HCT116 (cell line): ENCODE measurements around the gene SLC22A7. TPM values are rescaled to one million over a fixed set of nuclear protein-coding genes. Genes with fewer than 3 reads are reported as not detected.

Source experiments
- ATAC-seq: fragments of 200-7000 bp; cut with Tn5 transposase; 2 replicates; pipeline ENCODE4 v1.9.1; 2020; ENCODE audit warnings: mild to moderate bottlenecking, moderate library complexity
- BruUV-seq: library from RNA; stranded (reverse); fragments of 400-500 nt; replicated peaks from 2 replicates; lab custom pipeline; 2021; lab: Mats Ljungman, UMichigan
- CTCF ChIA-PET: fragments of 300-600 bp; sonication (Branson Sonifier 250); formaldehyde crosslinking; loops from one replicate; lab custom pipeline; 2021; ENCODE audit warnings: antibody characterized with exemption; lab: Charles Lee
- POLR2A ChIA-PET: fragments of 300-600, 350-600 bp; sonication (Branson Sonifier 250); formaldehyde crosslinking; loops from one replicate; lab custom pipeline; 2021; ENCODE audit warnings: antibody characterized with exemption; lab: Charles Lee
- RAD21 ChIA-PET, 2 experiments: fragments of 300-600 bp; sonication (Branson Sonifier 250); formaldehyde crosslinking; loops; one replicate each; lab custom pipeline; 2023; ENCODE audit warnings: low total read pairs in 2 of 2; ENCODE audit not compliant: uncharacterized antibody in 2 of 2, unreplicated experiment in 2 of 2, low non-redundant PET in 1 of 2; lab: Charles Lee
- DNase-seq: peaks from one replicate; pipeline ENCODE4 v3.0.0-alpha.2; 2010; ENCODE audit warnings: low read depth, low spot score
- H2AFZ ChIP-seq: fragments of 200-600 bp; shearing (Covaris generic), sonication (generic); 2 replicates; pipeline ENCODE4 v1.6.1; 2017; ENCODE audit warnings: low read depth, mixed run types, mixed read lengths, antibody characterized with exemption, low read length; ENCODE audit not compliant: poor library complexity, severe bottlenecking
- H3K27ac ChIP-seq: 2 replicates; pipeline ENCODE4 v1.5.1; 2012; ENCODE audit warnings: low read depth, low read length
- H3K27me3 ChIP-seq: fragments of 200-600 bp; sonication (generic); 2 replicates; pipeline ENCODE4 v1.6.1; 2016; ENCODE audit warnings: mixed run types, low read length, mixed read lengths; ENCODE audit not compliant: insufficient read depth
- H3K36me3 ChIP-seq, 2 experiments: fragments of 200-500 bp in 1 of 2; fragments of 200-600 bp in 1 of 2; sonication (Bioruptor generic) in 1 of 2; sonication (generic) in 1 of 2; 2 replicates each; pipeline versions ENCODE4 v1.5.1 to v1.6.1; 2014 to 2016; ENCODE audit warnings: low read length in 2 of 2, inconsistent platforms in 1 of 2, mixed read lengths in 1 of 2, mixed run types in 1 of 2; ENCODE audit not compliant: insufficient read depth in 2 of 2, control insufficient read depth in 1 of 2
- H3K4me1 ChIP-seq, 2 experiments: fragments of 200-600 bp in 1 of 2; sonication (generic) in 1 of 2; 2 replicates each; pipeline versions ENCODE4 v1.5.1 to v1.6.1; 2012 to 2017; ENCODE audit warnings: low read length in 2 of 2, inconsistent platforms in 1 of 2, mild to moderate bottlenecking in 1 of 2, mixed read lengths in 1 of 2, mixed run types in 1 of 2, moderate library complexity in 1 of 2; ENCODE audit not compliant: insufficient read depth in 2 of 2, control insufficient read depth in 1 of 2
- H3K4me2 ChIP-seq: fragments of 200-600 bp; sonication (generic); 2 replicates; pipeline ENCODE4 v1.6.1; 2017; ENCODE audit warnings: mixed run types, low read length, mixed read lengths
- H3K4me3 ChIP-seq, 2 experiments: fragments of 200-600 bp in 1 of 2; sonication (generic) in 1 of 2; replicated peaks in 1 of 2; 2 replicates each; pipeline ENCODE4 v1.5.1; 2011 to 2016; ENCODE audit warnings: low read length in 2 of 2, control low read depth in 1 of 2, low read depth in 1 of 2, mild to moderate bottlenecking in 1 of 2, mixed read lengths in 1 of 2, mixed run types in 1 of 2
- H3K79me2 ChIP-seq: fragments of 200-600 bp; sonication (generic); 2 replicates; pipeline ENCODE4 v1.6.1; 2017; ENCODE audit warnings: mild to moderate bottlenecking, mixed run types, low read length, moderate library complexity, mixed read lengths; ENCODE audit not compliant: insufficient read depth
- H3K9ac ChIP-seq: fragments of 200-600 bp; sonication (generic); 2 replicates; pipeline ENCODE4 v1.6.1; 2016; ENCODE audit warnings: low read length, mixed read lengths
- H3K9me2 ChIP-seq: fragments of 200-600 bp; sonication (generic), shearing (Covaris generic); 2 replicates; pipeline ENCODE4 v1.6.1; 2017; ENCODE audit warnings: mixed run types, mild to moderate bottlenecking, moderate library complexity; ENCODE audit not compliant: insufficient read depth
- H3K9me3 ChIP-seq, 2 experiments: fragments of 200-500 bp in 1 of 2; fragments of 200-600 bp in 1 of 2; sonication (Bioruptor generic) in 1 of 2; sonication (generic) in 1 of 2; 2 replicates each; pipeline ENCODE4 v1.6.1; 2014 to 2017; ENCODE audit warnings: low read length in 2 of 2, mixed read lengths in 2 of 2, inconsistent platforms in 1 of 2, low read depth in 1 of 2, mild to moderate bottlenecking in 1 of 2, mixed run types in 1 of 2, moderate library complexity in 1 of 2; ENCODE audit not compliant: control insufficient read depth in 1 of 2, insufficient read depth in 1 of 2
- H4K20me1 ChIP-seq: fragments of 200-600 bp; sonication (generic), shearing (Covaris generic); 2 replicates; pipeline ENCODE4 v1.6.1; 2017; ENCODE audit warnings: mixed run types, mild to moderate bottlenecking, moderate library complexity; ENCODE audit not compliant: insufficient read depth
- CEBPB ChIP-seq: IDR thresholded peaks from 2 replicates; pipeline ENCODE4 v1.6.1; 2012; ENCODE audit warnings: low read depth
- CTCF ChIP-seq, 3 experiments: fragments of 200-600 bp in 1 of 3; sonication (generic) in 1 of 3; IDR thresholded peaks in 2 of 3; conservative IDR thresholded peaks in 1 of 3; 2 replicates each; pipeline ENCODE4 v1.5.1; 2012 to 2017; ENCODE audit warnings: low read depth in 2 of 3, low read length in 2 of 3, antibody characterized with exemption in 1 of 3, borderline replicate concordance in 1 of 3, control low read depth in 1 of 3, mild to moderate bottlenecking in 1 of 3, mixed read lengths in 1 of 3, mixed run types in 1 of 3, moderate library complexity in 1 of 3; ENCODE audit not compliant: insufficient read depth in 1 of 3
- EGR1 ChIP-seq: IDR thresholded peaks from 2 replicates; pipeline ENCODE4 v1.6.1; 2012; ENCODE audit warnings: low read depth
- ELF1 ChIP-seq: IDR thresholded peaks from 2 replicates; pipeline ENCODE4 v1.6.1; 2012; ENCODE audit warnings: low read depth, borderline replicate concordance
- EZH2phosphoT487 ChIP-seq: fragments of 200-600 bp; IDR thresholded peaks from 2 replicates; pipeline ENCODE4 v1.6.1; 2018; ENCODE audit warnings: antibody characterized with exemption, borderline replicate concordance
- JUND ChIP-seq: IDR thresholded peaks from 2 replicates; pipeline ENCODE4 v1.6.1; 2012
- POLR2A ChIP-seq: IDR thresholded peaks from 2 replicates; pipeline ENCODE4 v1.7.0; 2011; ENCODE audit warnings: borderline replicate concordance; ENCODE audit not compliant: insufficient read depth, insufficient read length; ENCODE audit errors: extremely low read depth
- POLR2AphosphoS5 ChIP-seq: IDR thresholded peaks from 2 replicates; pipeline ENCODE4 v1.6.1; 2011; ENCODE audit warnings: mild to moderate bottlenecking, low read depth, low read length, moderate library complexity
- RAD21 ChIP-seq: IDR thresholded peaks from 2 replicates; pipeline ENCODE4 v1.6.1; 2012; ENCODE audit warnings: low read depth, mild to moderate bottlenecking
- REST ChIP-seq: IDR thresholded peaks from 2 replicates; pipeline ENCODE4 v1.6.1; 2012; ENCODE audit warnings: low read depth
- SIN3A ChIP-seq: IDR thresholded peaks from 2 replicates; pipeline ENCODE4 v1.6.1; 2012; ENCODE audit warnings: low read depth
- YY1 ChIP-seq: IDR thresholded peaks from 2 replicates; pipeline ENCODE4 v1.6.1; 2011; ENCODE audit warnings: low read length, low read depth, moderate library complexity, mild to moderate bottlenecking; ENCODE audit not compliant: insufficient replicate concordance; ENCODE audit errors: extremely low read depth
- intact Hi-C: fragments of 100-400 bp; cut with micrococcal nuclease; formaldehyde crosslinking; loops from 2 replicates; pipeline ENCODE4 v1.10.0; 2022
- total RNA-seq: library from RNA; stranded (reverse); gene quantifications from one replicate; pipeline ENCODE4 v1.2.1, GENCODE V29; 2021; ENCODE audit not compliant: unreplicated experiment
- TF ChIP-seq, protein P1 (sequence below): IDR thresholded peaks from 2 replicates; pipeline ENCODE4 v1.6.1; 2011; ENCODE audit warnings: mild to moderate bottlenecking, low read length, moderate library complexity; ENCODE audit not compliant: insufficient replicate concordance; ENCODE audit errors: extremely low read depth

SLC22A7 gene
- total RNA-seq, 1 experiment from 2014 or later = not detected

- intact Hi-C loops = no loop called here
- ATAC-seq = no peak
- no peaks in the 10 kb centered on the region for H3K36me3 ChIP-seq
- no TSS peak for BruUV-seq
- no peak overlapping the region for H3K4me3 ChIP-seq
- no peak for DNase-seq
- no peak overlapping the region for H3K27ac ChIP-seq
- ChIA-PET CTCF (no interaction called here), POLR2A (no interaction called here), RAD21 (no interaction called here)
- no peaks in the 10 kb centered on the region for H3K79me2 ChIP-seq
- H3K4me1 ChIP-seq = no peaks in the 10 kb centered on the region
- no peaks in the 10 kb centered on the region for H4K20me1 ChIP-seq
- no peaks in the 10 kb centered on the region for H3K9me3 ChIP-seq
- H3K9me2 ChIP-seq = no peaks in the 10 kb centered on the region
- H3K9ac ChIP-seq = no peak overlapping the region
- no peak overlapping the region for H3K4me2 ChIP-seq
- no peak overlapping the region for H2AFZ ChIP-seq
- H3K27me3 ChIP-seq = no peaks in the 10 kb centered on the region
- TF ChIP-seq YY1 (no peak), EZH2phosphoT487 (no peak), POLR2AphosphoS5 (no peak), ELF1 (no peak), CEBPB (no peak), POLR2A (no peak), CTCF (IDR thresholded peaks at IDR 0.05 in 2 of 3, conservative IDR thresholded peaks at IDR 0.05 in 1 of 3; ENCODE audit: borderline replicate concordance in 1 of 3, insufficient read depth in 1 of 3, low read depth in 2 of 3, low read length in 2 of 3) (no peak), SIN3A (no peak), RAD21 (no peak), JUND (no peak)
Measured at GRCh38 chr6:43291708-43292107, 6.4 kb upstream of the SLC22A7 start.

GRCh38 chr6:43292341-43292740 lies 5.7 kb upstream of the SLC22A7 start:
- CTCF ChIA-PET = no interaction called here
- BruUV-seq = no TSS peak
- no peak overlapping the region for H3K4me2 ChIP-seq
- no peaks in the 10 kb centered on the region for H4K20me1 ChIP-seq
- H3K27me3 ChIP-seq = no peaks in the 10 kb centered on the region
- no peak overlapping the region for H3K9ac ChIP-seq
- no peak overlapping the region for H3K4me3 ChIP-seq
- H3K79me2 ChIP-seq = no peaks in the 10 kb centered on the region
- intact Hi-C loops = no loop called here
- no peak for ATAC-seq
- DNase-seq = no peak
- no peaks in the 10 kb centered on the region for H3K36me3 ChIP-seq
- POLR2A ChIA-PET = no interaction called here
- no peak overlapping the region for H3K27ac ChIP-seq
- RAD21 ChIA-PET = no interaction called here
- H2AFZ ChIP-seq = no peak overlapping the region
- H3K9me3 ChIP-seq = no peaks in the 10 kb centered on the region
- H3K4me1 ChIP-seq = no peaks in the 10 kb centered on the region
- no peaks in the 10 kb centered on the region for H3K9me2 ChIP-seq
- no peak for TF ChIP-seq POLR2A
- TF ChIP-seq, protein P1, sequence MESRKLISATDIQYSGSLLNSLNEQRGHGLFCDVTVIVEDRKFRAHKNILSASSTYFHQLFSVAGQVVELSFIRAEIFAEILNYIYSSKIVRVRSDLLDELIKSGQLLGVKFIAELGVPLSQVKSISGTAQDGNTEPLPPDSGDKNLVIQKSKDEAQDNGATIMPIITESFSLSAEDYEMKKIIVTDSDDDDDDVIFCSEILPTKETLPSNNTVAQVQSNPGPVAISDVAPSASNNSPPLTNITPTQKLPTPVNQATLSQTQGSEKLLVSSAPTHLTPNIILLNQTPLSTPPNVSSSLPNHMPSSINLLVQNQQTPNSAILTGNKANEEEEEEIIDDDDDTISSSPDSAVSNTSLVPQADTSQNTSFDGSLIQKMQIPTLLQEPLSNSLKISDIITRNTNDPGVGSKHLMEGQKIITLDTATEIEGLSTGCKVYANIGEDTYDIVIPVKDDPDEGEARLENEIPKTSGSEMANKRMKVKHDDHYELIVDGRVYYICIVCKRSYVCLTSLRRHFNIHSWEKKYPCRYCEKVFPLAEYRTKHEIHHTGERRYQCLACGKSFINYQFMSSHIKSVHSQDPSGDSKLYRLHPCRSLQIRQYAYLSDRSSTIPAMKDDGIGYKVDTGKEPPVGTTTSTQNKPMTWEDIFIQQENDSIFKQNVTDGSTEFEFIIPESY = no peak
- no peak for TF ChIP-seq JUND
- no peak for TF ChIP-seq REST
- TF ChIP-seq SIN3A = no peak
- TF ChIP-seq EGR1 = no peak
- TF ChIP-seq RAD21 = no peak
